ENCODE measurements around the gene DLGAP4. TPM values are rescaled to one million over a fixed set of nuclear protein-coding genes. Genes with fewer than 3 reads are reported as not detected.

DLGAP4 gene
- total RNA-seq, 2 donors from 2014 or later: 43.3 to 70.7 TPM

DNA sequence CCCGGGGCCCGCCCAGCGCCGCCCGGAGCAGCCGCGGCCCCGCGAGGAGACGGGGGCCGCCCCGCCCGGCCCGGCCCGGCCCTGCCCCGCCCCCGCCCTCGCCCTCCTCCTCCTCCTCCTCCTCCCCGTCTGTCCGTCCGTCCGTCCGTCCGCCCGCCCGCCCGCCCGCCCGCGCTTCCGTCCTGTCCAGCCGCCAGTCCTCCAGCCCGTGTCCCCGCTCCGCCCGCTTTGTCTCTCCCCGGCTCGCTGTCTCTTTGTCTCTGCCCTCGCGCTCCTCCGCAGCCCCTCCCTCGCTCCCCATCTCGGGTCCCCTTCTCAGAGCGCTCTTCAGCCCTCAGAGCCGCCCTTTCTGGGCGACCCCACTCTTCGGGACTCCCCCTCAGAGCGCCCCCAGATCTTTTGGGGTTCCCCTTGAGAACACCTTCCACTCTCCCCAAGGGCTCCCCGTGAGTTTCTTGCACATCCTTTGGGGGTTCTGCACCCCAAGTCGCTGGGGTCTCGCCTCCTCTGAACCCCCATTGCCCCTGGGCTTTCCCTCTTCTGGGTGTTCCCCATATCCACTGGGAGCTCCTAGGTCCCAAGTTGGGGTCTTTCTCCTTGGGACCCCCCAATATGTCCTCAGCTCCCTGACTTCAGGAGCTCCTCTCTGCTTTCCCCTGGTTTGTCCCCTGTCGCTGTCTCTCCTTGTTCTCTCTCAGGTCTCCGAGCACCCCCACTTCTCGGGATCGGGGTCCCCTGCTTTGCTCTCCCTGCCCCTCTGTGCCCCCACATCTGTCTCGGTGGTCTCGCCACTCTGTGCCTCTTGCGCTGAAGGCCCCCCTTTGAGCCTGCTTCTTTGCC is 155.7 kb downstream of the DLGAP4 start:
- peak; percentile 69 to 78 for ATAC-seq
- DNase-seq (ENCODE audit: low spot score): peak; percentile 73
- Mint-ChIP-seq H3K9me3 (no peaks in the 10 kb centered on the region), H3K27ac (peak overlapping the region; percentile 93 to 94), H3K4me1 (ENCODE audit: low read depth in 2 of 2) (peaks cover 45 to 54% of the 10 kb centered on the region in 2 donors), H3K27me3 (no peaks in the 10 kb centered on the region), H3K4me3 (peak overlapping the region; percentile 98), H3K36me3 (no peaks in the 10 kb centered on the region)

DNA sequence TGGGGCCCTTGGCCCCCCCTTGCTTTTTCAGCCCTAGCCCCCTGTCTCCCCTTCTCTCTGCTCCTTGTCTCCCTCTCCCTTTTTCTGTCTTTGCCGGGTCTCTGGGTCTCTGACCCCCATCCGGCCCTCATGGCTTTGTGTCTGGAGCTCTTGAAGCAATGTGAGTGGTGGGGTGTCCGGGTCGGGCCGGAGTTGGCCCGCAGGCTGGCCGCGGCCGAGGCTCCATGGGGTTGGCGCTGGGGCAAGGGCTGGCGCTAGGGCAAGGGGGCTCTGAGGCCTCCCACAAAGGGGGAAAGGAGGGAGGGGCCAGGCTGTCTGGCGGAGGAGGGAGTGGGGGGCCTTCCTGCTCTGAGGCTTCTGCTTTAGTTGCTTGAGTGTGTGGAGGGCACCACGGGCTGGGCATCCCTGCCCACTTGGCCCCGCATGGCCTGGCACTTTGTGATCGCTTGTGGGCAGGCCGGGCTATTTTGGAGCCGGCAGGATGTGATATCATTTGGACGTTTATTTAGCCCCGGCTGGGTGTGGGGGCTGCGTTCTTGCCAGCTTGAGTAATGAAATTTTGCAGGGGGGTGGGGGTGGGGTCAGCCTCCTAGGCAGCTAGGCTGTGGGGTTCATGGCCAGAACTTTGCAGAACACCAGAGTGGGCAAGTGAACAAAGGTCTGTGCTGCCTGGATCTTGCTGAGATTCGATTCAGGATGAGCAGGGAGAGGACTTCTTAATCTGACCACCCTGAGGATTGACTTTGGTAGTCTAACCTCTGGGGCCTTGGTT is 156.5 kb downstream of the DLGAP4 start:
- DNase-seq (ENCODE audit: low spot score) (no peak), ATAC-seq (no peak)
- H3K36me3 Mint-ChIP-seq: no peaks in the 10 kb centered on the region
- no peaks in the 10 kb centered on the region for H3K9me3 Mint-ChIP-seq
- peak overlapping the region; percentile 98 for H3K4me3 Mint-ChIP-seq
- peaks cover 53 to 62% of the 10 kb centered on the region in 2 donors for H3K4me1 Mint-ChIP-seq (ENCODE audit: low read depth in 2 of 2)
- H3K27ac Mint-ChIP-seq: peak overlapping the region; percentile 93 to 94
- no peaks in the 10 kb centered on the region for H3K27me3 Mint-ChIP-seq

DNA sequence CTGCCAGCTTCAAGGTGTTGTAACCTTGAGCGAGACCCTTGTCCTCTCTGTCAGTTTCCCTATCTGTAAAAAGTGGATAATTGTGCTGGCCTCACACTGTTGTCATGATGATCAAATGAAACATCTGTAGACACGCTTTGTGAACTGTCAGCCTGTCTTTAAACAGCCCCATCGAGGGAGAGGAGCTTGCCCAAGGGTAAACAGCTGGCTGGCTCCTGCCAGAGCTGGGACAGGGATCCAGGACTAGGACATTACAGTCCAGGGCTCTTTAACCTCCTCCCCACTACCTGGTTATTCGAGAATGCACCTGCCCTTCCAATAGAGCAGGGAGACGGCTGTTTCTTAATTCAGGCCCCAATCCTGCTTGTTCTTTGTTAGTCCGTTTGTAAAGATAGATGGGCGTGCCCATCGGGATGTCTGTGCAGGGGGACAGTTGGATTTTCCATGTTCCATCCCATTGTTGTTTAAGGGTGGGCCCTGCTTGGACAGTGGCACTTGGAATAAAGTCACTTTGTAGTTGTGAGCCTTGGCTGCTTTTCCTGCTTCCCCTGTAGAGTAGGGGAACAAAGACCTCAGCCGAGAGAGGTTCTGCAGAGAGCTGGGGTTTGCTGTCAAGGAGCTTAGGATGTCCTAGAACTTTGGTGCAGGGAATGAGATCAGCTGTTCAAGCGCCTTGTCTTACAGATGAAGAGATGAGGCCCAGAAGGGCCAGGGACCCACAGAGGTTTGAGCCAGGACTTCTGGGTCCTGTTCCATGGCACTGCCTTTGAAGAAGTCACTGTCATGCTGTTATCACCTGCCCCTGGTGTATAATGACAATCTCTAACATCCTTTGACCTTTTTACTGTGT is 157.3 kb downstream of the DLGAP4 start:
- peak overlapping the region; percentile 93 to 94 for H3K27ac Mint-ChIP-seq
- peaks cover 57 to 63% of the 10 kb centered on the region in 2 donors for H3K4me1 Mint-ChIP-seq (ENCODE audit: low read depth in 2 of 2)
- DNase-seq (ENCODE audit: low spot score) (no peak), ATAC-seq (no peak)
- no peaks in the 10 kb centered on the region for H3K27me3 Mint-ChIP-seq
- H3K4me3 Mint-ChIP-seq: peak overlapping the region; percentile 98
- no peaks in the 10 kb centered on the region for H3K36me3 Mint-ChIP-seq
- no peaks in the 10 kb centered on the region for H3K9me3 Mint-ChIP-seq

DNA sequence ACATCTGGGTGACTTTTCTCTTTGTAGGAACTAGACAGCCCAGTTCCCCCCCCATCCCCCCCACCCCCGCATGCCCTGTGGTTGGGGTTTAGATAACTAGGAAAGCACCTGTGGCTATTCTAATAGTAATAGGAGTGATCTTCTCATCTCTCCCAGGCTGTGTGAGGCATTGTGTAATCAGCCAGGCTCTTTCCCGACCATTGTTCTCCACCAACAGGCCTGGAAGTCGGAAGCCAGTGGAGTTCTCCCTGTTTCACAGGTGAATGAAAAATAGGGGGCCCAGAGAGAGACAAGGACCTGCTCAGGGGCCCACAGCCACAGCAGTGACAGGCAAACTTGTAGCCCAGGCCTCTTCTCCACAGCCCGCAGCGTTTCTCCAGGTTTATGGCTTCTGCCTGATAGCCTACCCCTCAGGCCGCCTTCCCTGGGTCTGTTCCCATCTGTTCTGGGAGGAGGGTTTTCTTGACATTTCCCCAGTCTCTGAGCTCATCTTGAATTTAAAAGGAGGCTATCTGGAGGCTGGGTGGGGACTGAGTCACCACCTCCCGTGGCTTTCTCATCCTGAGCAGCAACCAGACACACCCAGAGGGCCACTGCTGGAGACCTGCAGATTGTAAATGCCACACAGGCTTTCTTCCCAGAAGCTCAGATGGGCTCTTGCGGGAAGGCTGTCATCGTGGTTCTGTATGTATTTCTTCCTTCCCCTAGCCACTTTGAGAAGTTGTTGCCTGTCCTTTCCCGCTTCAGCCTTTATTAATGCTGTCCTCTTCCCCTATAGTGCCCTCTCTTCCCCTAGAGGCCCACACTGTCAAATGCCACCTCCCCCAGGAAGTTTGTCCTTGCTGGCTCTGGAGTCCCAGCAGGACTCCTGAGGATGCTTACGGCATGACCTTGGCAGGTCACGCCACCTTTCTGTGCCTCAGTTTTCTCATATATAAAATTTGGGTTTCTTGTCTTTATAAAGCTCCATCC is 159.3 kb downstream of the DLGAP4 start:
- Mint-ChIP-seq H3K4me3 (peak overlapping the region; percentile 98), H3K36me3 (no peaks in the 10 kb centered on the region), H3K4me1 (ENCODE audit: low read depth in 2 of 2) (peaks cover 61 to 68% of the 10 kb centered on the region in 2 donors), H3K27ac (peak overlapping the region; percentile 64 to 94), H3K27me3 (no peaks in the 10 kb centered on the region), H3K9me3 (no peaks in the 10 kb centered on the region)
- ATAC-seq (no peak), DNase-seq (ENCODE audit: low spot score) (no peak)

DNA sequence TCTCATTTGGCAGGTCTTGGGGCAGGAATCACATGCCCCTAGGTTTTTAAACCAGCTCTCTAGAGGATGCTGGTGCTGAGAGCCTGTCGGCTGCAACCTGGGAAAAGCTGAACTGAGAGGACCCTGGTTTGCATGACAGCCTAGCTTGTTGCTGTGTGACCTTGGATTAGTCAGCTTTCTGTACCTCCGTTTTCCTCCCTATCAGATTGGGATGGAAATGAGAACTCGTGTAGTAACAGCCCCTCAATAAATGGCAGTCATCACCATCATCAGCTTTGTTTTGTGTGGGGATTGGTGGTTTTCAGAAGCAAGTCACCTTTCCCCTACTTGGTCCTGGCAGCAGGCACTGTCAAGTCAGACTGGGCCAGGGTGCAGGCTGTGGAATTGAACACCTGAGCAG is 159.9 kb downstream of the DLGAP4 start:
- Mint-ChIP-seq H3K4me3 (peak overlapping the region; percentile 98), H3K4me1 (ENCODE audit: low read depth in 2 of 2) (peaks cover 60 to 67% of the 10 kb centered on the region in 2 donors), H3K27me3 (no peaks in the 10 kb centered on the region), H3K9me3 (no peaks in the 10 kb centered on the region), H3K36me3 (no peaks in the 10 kb centered on the region), H3K27ac (peak overlapping the region; percentile 64 to 94)
- DNase-seq (ENCODE audit: low spot score): no peak
- no peak for ATAC-seq

DNA sequence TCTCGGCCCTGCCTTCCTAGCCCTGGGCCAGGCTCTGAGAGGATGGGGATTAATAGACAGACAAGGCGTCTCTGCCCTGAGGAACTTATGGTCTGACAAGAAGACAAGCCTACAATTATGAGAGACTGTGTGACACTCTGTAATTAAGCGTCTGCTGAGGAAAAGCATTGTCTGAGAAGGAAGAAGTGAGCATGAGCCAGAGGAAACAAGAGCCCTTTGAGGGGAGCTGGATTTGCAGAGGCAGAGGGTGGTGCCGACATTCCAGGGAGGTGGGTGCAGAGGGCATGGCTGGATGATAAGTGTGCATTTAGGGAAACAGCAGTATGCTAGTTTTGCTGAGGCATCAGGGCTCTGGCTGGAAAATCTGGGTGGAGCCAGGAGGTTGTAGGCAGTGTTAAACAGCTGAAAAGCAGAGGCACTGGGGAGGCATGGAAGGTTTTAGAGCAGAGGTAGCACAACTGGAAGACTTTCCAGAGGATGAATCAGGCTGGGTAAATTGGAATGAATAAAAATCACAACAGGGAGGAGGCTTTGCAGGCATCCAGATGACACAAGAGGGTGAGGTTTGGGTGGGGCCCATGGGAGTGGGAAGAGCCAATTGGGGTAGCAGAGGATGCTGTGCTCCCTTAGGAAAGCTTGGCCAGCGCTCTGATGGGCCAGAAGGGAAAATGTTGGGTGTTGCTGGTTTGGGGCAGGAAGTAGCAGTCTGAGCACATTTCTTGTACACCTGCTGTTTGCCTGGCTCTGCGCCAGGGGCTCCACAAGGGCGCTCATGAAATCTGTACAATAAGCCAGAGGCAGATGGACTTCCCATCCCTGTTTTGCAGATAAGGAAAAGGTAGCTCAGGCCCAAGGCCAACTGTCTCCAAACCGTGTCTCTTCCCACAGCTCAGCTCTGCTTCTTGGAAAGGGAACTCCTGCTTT is 161.2 kb downstream of the DLGAP4 start:
- ATAC-seq: peak in 1 of 2 donors; percentile 13
- peaks cover 61 to 68% of the 10 kb centered on the region in 2 donors for H3K4me1 Mint-ChIP-seq (ENCODE audit: low read depth in 2 of 2)
- H3K36me3 Mint-ChIP-seq: no peaks in the 10 kb centered on the region
- DNase-seq (ENCODE audit: low spot score): no peak
- no peaks in the 10 kb centered on the region for H3K9me3 Mint-ChIP-seq
- no peaks in the 10 kb centered on the region for H3K27me3 Mint-ChIP-seq
- H3K4me3 Mint-ChIP-seq: peak overlapping the region; percentile 98
- peak overlapping the region; percentile 64 to 94 for H3K27ac Mint-ChIP-seq

DNA sequence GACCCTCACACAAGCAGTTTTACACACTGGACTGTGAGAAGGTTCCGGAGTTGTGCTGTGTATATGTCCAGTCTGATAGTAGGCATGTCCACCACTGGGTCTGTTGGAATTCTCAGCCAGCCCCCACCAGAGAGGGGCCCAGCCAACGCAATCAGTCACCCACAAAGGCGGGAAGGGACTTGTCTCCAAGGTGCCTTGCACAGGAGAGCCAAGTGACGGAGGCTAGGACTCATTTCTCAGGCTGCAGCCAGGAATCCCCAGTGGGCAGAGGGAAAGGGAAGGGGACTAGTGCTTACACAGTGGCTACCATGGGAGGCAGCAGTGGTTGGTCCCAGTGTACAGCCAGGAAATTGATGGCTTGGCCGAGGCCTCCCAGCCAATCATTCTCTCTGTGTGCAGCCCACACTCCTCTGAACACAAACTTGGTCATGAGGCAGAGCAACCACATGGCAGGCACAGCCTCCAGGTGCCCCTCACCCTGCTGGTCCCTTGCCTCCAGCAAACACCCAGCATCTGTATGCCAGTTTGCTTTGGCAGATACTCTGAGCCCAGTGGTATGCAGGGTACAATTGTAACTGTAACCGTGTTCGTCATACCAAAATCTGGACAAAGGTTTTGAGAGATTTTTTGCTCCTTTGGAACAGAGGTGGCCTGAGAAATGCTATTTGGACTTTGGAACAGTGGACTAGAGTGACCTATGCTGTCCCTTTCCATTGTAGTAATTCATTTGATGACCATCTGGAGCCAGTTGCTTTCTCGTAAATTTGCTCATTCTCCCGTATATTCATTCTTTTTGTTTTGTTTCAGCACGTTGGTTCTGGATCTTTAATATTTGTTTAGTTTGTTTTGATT is 162.2 kb downstream of the DLGAP4 start:
- no peaks in the 10 kb centered on the region for H3K27me3 Mint-ChIP-seq
- no peaks in the 10 kb centered on the region for H3K36me3 Mint-ChIP-seq
- no peaks in the 10 kb centered on the region for H3K9me3 Mint-ChIP-seq
- H3K4me3 Mint-ChIP-seq: no peak overlapping the region
- H3K27ac Mint-ChIP-seq: peak overlapping the region; percentile 10 to 56
- H3K4me1 Mint-ChIP-seq (ENCODE audit: low read depth in 2 of 2): peaks cover 55 to 61% of the 10 kb centered on the region in 2 donors
- ATAC-seq (no peak), DNase-seq (ENCODE audit: low spot score) (no peak)

DNA sequence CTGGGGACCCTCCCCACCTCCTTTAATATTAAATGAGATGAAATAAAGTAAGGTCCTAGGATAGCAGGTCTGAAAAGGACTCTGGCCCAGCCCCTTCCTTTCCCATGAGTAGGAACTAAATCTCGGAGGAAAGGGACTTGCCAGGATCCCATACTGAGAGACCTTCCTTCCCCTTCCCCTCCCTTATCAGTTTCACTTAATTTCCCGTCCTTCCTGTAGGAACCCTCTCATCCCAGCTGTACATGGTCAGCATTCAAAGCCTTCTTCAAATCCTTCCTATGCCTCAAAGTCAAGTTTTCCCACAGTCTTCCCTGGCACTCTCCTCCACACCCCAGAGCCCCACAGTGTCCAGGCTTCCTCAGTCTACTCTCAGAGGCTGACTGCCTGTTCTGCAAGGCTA is 163.8 kb downstream of the DLGAP4 start:
- H3K27ac Mint-ChIP-seq: no peak overlapping the region
- ATAC-seq (no peak), DNase-seq (ENCODE audit: low spot score) (no peak)
- no peaks in the 10 kb centered on the region for H3K27me3 Mint-ChIP-seq
- H3K4me3 Mint-ChIP-seq: no peak overlapping the region
- no peaks in the 10 kb centered on the region for H3K9me3 Mint-ChIP-seq
- peaks cover 51 to 53% of the 10 kb centered on the region in 2 donors for H3K4me1 Mint-ChIP-seq (ENCODE audit: low read depth in 2 of 2)
- no peaks in the 10 kb centered on the region for H3K36me3 Mint-ChIP-seq

DNA sequence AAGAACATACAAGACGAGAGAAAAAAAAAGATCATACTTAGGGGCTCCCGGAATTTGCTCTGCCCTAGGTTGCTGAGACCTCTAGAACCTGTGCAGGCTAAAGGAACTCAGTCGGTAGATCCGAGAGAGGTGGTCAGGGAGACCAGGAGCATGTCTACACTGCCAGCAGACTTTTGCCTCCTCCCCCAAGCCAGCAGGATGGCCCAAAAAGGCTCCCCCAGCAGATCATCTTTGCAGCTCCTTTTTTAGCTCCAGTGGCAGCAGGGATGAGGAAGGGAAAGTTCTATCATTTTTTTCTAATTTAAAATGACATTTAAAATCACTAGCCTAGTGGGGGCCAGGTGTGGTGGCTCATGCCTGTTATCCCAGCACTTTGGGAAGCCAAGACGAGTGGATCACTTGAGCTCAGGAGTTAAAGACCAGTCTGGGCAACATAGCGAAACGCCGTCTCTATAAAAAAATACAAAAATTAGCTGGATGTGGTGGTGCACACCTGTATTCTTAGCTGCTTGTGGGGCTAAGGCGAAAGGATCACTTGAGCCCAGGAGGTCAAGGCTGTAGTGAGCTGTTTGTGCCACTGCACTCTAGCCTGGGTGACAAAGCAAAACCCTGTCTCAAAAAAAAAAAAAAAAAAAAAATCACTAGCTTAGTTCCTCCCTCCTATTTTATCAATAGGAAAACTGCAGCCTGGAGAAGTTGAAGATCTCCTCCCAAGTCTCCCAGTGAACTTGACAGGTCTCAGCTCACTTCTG is 165.9 kb downstream of the DLGAP4 start:
- H3K36me3 Mint-ChIP-seq: no peaks in the 10 kb centered on the region
- H3K9me3 Mint-ChIP-seq: no peaks in the 10 kb centered on the region
- peak overlapping the region; percentile 67 to 91 for H3K27ac Mint-ChIP-seq
- peak overlapping the region; percentile 77 for H3K4me3 Mint-ChIP-seq
- no peaks in the 10 kb centered on the region for H3K27me3 Mint-ChIP-seq
- DNase-seq (ENCODE audit: low spot score) (no peak), ATAC-seq (no peak)
- H3K4me1 Mint-ChIP-seq (ENCODE audit: low read depth in 2 of 2): peaks cover 30 to 33% of the 10 kb centered on the region in 2 donors

DNA sequence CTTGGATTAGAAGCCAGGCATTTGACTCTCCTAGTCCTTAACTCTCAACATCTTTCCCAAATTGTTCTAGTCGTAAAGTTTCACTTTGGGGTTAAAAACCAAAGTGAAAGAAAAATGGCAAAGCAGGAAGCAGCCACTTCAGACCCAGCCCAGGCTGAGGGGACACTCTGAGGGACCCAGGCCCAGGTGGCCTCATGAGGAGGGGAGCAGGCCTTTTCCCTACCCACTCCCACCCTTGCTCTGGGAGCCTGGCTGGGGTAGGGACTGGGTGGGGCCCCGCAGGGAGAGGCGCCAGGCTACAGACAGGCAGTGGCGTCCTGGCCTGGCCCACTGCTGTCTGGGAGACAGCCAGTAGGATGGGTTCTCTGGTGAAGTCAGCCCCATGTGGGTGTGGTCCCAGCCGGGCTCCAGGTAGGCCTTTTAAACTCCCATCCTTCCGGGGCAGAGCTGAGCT is 166.5 kb downstream of the DLGAP4 start:
- no peaks in the 10 kb centered on the region for H3K27me3 Mint-ChIP-seq
- H3K27ac Mint-ChIP-seq: peak overlapping the region; percentile 67 to 91
- peak; percentile 67 to 71 for ATAC-seq
- peaks cover 24 to 27% of the 10 kb centered on the region in 2 donors for H3K4me1 Mint-ChIP-seq (ENCODE audit: low read depth in 2 of 2)
- peak overlapping the region; percentile 77 for H3K4me3 Mint-ChIP-seq
- no peaks in the 10 kb centered on the region for H3K36me3 Mint-ChIP-seq
- H3K9me3 Mint-ChIP-seq: no peaks in the 10 kb centered on the region
- DNase-seq (ENCODE audit: low spot score): no peak

All from natural killer cell treated with Interleukin-12 subunit alpha and Interleukin-12 subunit beta and Interleukin-15 and Interleukin-18, amount 100 ng/mL, for 72 hours (primary cell).